Measurements from ENCODE around the gene SCGB3A1. TPM values are rescaled to one million over a fixed set of nuclear protein-coding genes. Genes with fewer than 3 reads are reported as not detected.

The SCGB3A1 gene
- total and polyA plus RNA-seq, 9 donors: 0.56 to 1.8 (median 1.1) TPM

DNA sequence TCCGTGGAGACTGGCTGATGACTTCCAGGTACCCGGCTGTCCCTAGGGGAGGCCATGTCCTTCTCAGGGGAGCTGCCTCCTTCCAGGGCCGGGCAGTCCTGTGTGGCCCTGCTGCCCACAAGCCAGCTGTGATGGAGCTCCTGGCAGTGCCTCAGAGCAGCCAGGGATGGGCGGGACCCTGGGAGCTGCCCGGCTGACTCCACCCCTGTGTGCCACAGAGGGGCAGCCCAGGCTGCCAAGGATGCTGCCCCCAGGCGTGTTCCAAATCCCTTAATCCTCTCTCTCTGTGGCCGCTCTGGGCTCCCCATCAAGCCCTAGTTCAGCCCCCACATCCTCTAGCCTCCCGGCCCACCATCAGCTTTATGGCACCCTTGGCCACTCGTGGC is 7.0 kb upstream of the SCGB3A1 start:
- Histone ChIP-seq H3K27me3 (ENCODE audit: control insufficient read depth, insufficient read depth, low read length) (peaks cover 2% of the 10 kb centered on the region), H3K4me1 (ENCODE audit: control insufficient read depth, insufficient read depth, low read length) (peaks cover 5% of the 10 kb centered on the region), H3K9me3 (replicated peaks; ENCODE audit: control insufficient read depth, low read depth, low read length) (no peaks in the 10 kb centered on the region), H3K36me3 (ENCODE audit: control insufficient read depth, insufficient read depth, low read length) (no peaks in the 10 kb centered on the region), H3K27ac (ENCODE audit: low read length) (no peak overlapping the region), H3K4me3 (ENCODE audit: low read length) (no peak overlapping the region)
- no peak for DNase-seq
- 61% methylated on average over 6 of the region's 9 CpGs for WGBS (ENCODE audit: insufficient coverage)

DNA sequence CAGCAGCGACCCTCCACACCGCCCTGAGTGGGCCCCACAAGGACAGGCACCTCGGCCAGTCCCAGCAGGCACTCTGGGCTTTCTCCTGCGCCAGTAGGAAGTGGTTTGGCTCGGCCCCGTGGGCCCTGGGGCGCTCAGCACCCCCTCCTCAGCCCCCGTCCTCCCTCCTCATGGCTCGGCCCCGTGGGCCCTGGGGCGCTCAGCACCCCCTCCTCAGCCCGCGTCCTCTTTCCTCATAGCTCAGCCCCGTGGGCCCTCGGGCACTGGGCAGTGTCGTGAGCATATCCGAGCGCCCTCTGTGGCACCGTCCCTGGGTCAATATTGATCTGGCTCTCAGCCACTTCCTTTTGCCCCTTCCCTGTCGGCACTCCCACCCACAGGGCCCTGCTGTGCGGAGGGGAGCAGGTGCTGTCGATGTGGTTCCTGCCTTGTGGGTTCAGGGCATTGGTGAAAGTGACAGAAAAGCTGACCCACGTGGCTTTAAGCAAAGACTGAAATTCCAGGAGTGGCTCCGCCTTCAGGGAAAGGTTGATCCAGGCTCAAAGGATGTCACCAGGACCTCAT is 5.5 kb upstream of the SCGB3A1 start:
- H3K4me3 ChIP-seq (ENCODE audit: low read length): no peak overlapping the region
- peaks cover 9% of the 10 kb centered on the region for H3K27me3 ChIP-seq (ENCODE audit: control insufficient read depth, insufficient read depth, low read length)
- DNase-seq: no peak
- WGBS (ENCODE audit: insufficient coverage): 80% methylated on average over 22 of the region's 24 CpGs
- H3K27ac ChIP-seq (ENCODE audit: low read length): no peak overlapping the region
- H3K9me3 ChIP-seq (replicated peaks; ENCODE audit: control insufficient read depth, low read depth, low read length): no peaks in the 10 kb centered on the region
- no peaks in the 10 kb centered on the region for H3K36me3 ChIP-seq (ENCODE audit: control insufficient read depth, insufficient read depth, low read length)
- no peaks in the 10 kb centered on the region for H3K4me1 ChIP-seq (ENCODE audit: control insufficient read depth, insufficient read depth, low read length)

- H3K27me3 ChIP-seq (ENCODE audit: control insufficient read depth, insufficient read depth, low read length): peaks cover 11% of the 10 kb centered on the region
- 89% methylated on average over 12 of the region's 12 CpGs for WGBS (ENCODE audit: insufficient coverage)
Measured at GRCh38 chr5:180596115-180596667, 4.9 kb upstream of the SCGB3A1 start.

GRCh38 chr5:180595381-180596114 is 4.2 kb upstream of the SCGB3A1 start:
- 88% methylated on average over 24 of the region's 25 CpGs for WGBS (ENCODE audit: insufficient coverage)
- no peak for DNase-seq
- Histone ChIP-seq H3K4me1 (ENCODE audit: control insufficient read depth, insufficient read depth, low read length) (peaks cover 5% of the 10 kb centered on the region), H3K4me3 (ENCODE audit: low read length) (no peak overlapping the region), H3K27ac (ENCODE audit: low read length) (no peak overlapping the region), H3K36me3 (ENCODE audit: control insufficient read depth, insufficient read depth, low read length) (no peaks in the 10 kb centered on the region), H3K9me3 (replicated peaks; ENCODE audit: control insufficient read depth, low read depth, low read length) (no peaks in the 10 kb centered on the region), H3K27me3 (ENCODE audit: control insufficient read depth, insufficient read depth, low read length) (peaks cover 15% of the 10 kb centered on the region)

More at GRCh38 chr5:180596115-180596667, 4.9 kb upstream of the SCGB3A1 start:
- Histone ChIP-seq H3K36me3 (ENCODE audit: control insufficient read depth, insufficient read depth, low read length) (no peaks in the 10 kb centered on the region), H3K4me3 (ENCODE audit: low read length) (no peak overlapping the region), H3K27ac (ENCODE audit: low read length) (no peak overlapping the region), H3K9me3 (replicated peaks; ENCODE audit: control insufficient read depth, low read depth, low read length) (no peaks in the 10 kb centered on the region), H3K4me1 (ENCODE audit: control insufficient read depth, insufficient read depth, low read length) (peaks cover 3% of the 10 kb centered on the region)
- DNase-seq: no peak

DNA sequence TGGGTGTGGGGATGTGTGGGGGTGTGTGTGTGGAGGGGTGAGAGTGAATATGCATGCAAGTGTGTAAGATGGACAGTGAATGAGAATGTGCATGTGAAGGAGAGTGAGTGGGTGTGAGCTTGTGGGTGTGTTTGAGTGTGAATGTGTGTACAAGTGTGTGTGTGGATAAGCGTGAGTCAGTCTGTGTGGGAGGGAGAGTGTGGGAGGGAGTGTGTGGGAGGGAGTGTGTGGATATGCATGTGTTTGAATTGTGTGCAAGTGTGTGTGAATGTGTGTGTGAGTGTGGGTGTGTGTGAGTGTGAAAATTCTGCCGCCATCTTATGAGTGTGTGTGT is 3.7 kb upstream of the SCGB3A1 start:
- Histone ChIP-seq H3K27me3 (ENCODE audit: control insufficient read depth, insufficient read depth, low read length) (peaks cover 20% of the 10 kb centered on the region), H3K4me1 (ENCODE audit: control insufficient read depth, insufficient read depth, low read length) (peaks cover 9% of the 10 kb centered on the region), H3K27ac (ENCODE audit: low read length) (no peak overlapping the region), H3K36me3 (ENCODE audit: control insufficient read depth, insufficient read depth, low read length) (no peaks in the 10 kb centered on the region), H3K9me3 (replicated peaks; ENCODE audit: control insufficient read depth, low read depth, low read length) (no peaks in the 10 kb centered on the region), H3K4me3 (ENCODE audit: low read length) (no peak overlapping the region)
- no peak for DNase-seq
- WGBS (ENCODE audit: insufficient coverage): 78% methylated on average over 1 of the region's 2 CpGs

- H3K27me3 ChIP-seq (ENCODE audit: control insufficient read depth, insufficient read depth, low read length): peaks cover 24% of the 10 kb centered on the region
- 67% methylated on average over 13 of the region's 17 CpGs for WGBS (ENCODE audit: insufficient coverage)
Measured at GRCh38 chr5:180594311-180595045, 3.2 kb upstream of the SCGB3A1 start.

GRCh38 chr5:180593446-180594206 is 2.3 kb upstream of the SCGB3A1 start:
- H3K9me3 ChIP-seq (replicated peaks; ENCODE audit: control insufficient read depth, low read depth, low read length): no peaks in the 10 kb centered on the region
- peaks cover 32% of the 10 kb centered on the region for H3K27me3 ChIP-seq (ENCODE audit: control insufficient read depth, insufficient read depth, low read length)
- WGBS (ENCODE audit: insufficient coverage): 81% methylated on average over 12 of the region's 19 CpGs
- H3K27ac ChIP-seq (ENCODE audit: low read length): no peak overlapping the region
- no peaks in the 10 kb centered on the region for H3K36me3 ChIP-seq (ENCODE audit: control insufficient read depth, insufficient read depth, low read length)
- H3K4me1 ChIP-seq (ENCODE audit: control insufficient read depth, insufficient read depth, low read length): peaks cover 13% of the 10 kb centered on the region
- H3K4me3 ChIP-seq (ENCODE audit: low read length): no peak overlapping the region
- no peak for DNase-seq

More at GRCh38 chr5:180594311-180595045, 3.2 kb upstream of the SCGB3A1 start:
- Histone ChIP-seq H3K27ac (ENCODE audit: low read length) (no peak overlapping the region), H3K36me3 (ENCODE audit: control insufficient read depth, insufficient read depth, low read length) (no peaks in the 10 kb centered on the region), H3K4me3 (ENCODE audit: low read length) (no peak overlapping the region), H3K9me3 (replicated peaks; ENCODE audit: control insufficient read depth, low read depth, low read length) (no peaks in the 10 kb centered on the region), H3K4me1 (ENCODE audit: control insufficient read depth, insufficient read depth, low read length) (peaks cover 13% of the 10 kb centered on the region)
- no peak for DNase-seq

- no peaks in the 10 kb centered on the region for H3K9me3 ChIP-seq (replicated peaks; ENCODE audit: control insufficient read depth, low read depth, low read length)
- H3K4me3 ChIP-seq (ENCODE audit: low read length): no peak overlapping the region
- no peak overlapping the region for H3K27ac ChIP-seq (ENCODE audit: low read length)
- no peak for DNase-seq
- 62% methylated on average over 8 of the region's 10 CpGs for WGBS (ENCODE audit: insufficient coverage)
- H3K36me3 ChIP-seq (ENCODE audit: control insufficient read depth, insufficient read depth, low read length): no peaks in the 10 kb centered on the region
- H3K27me3 ChIP-seq (ENCODE audit: control insufficient read depth, insufficient read depth, low read length): peaks cover 38% of the 10 kb centered on the region
- H3K4me1 ChIP-seq (ENCODE audit: control insufficient read depth, insufficient read depth, low read length): peaks cover 13% of the 10 kb centered on the region
Measured at GRCh38 chr5:180592176-180592575, 877 bp upstream of the SCGB3A1 start.

DNA sequence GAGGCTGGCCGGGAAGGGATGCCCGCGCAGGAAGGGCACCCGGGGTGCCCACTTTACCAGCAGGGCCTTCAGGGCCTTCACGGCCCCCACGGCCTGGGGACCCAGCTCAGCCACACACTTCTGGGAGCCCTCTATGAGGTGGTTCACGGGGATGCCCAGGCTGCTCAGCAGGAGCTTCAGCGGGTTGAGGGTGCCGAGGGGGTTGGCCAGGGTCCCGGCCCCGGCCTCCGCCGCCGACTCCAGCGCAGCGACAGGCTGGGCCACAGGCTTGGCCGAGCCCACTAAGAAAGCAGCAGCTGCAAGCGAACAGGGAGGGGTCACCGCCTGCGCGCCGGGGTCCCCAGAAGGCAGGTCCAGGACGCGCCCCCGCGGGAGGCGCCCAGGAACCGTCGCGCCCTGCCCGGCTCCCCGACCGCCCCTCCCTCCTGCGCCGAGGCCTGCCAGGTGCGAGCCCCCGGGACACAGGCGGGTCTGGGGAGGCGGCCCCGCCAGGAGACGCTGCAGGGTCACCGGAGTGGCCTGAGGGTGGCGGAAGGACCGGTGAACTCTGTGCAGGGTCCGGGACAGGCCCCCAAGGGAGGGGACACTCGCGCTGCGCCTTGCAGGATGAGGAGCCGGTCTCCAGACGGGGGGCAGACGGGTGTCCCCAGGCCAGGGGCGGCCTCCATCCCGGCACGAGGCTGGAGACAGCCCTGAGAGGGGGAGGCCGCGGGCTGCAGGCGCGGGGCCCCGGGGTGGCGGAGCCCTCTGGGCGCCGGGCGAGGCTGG is 572 bp downstream of the SCGB3A1 start:
- Histone ChIP-seq H3K27ac (ENCODE audit: low read length) (no peak overlapping the region), H3K36me3 (ENCODE audit: control insufficient read depth, insufficient read depth, low read length) (no peaks in the 10 kb centered on the region), H3K27me3 (ENCODE audit: control insufficient read depth, insufficient read depth, low read length) (peaks cover 40% of the 10 kb centered on the region), H3K9me3 (replicated peaks; ENCODE audit: control insufficient read depth, low read depth, low read length) (no peaks in the 10 kb centered on the region), H3K4me1 (ENCODE audit: control insufficient read depth, insufficient read depth, low read length) (peaks cover 13% of the 10 kb centered on the region), H3K4me3 (ENCODE audit: low read length) (peak overlapping the region; percentile 44)
- 2% methylated on average over 60 of the region's 63 CpGs for WGBS (ENCODE audit: insufficient coverage)
- DNase-seq: peak; percentile 41
